Measurements from ENCODE around the gene ABTB2.
A peak's percentile ranks its signal among the peaks of the same experiment; 100 is the strongest.

Gene ABTB2

GRCh38 chr11:34252015-34252414 lies 105.8 kb downstream of the ABTB2 start:
- Histone ChIP-seq H2AFZ (ENCODE audit: low read depth, low read length) (no peak overlapping the region), H3K36me3 (ENCODE audit: insufficient read depth, low read length) (no peaks in the 10 kb centered on the region), H3K4me2 (ENCODE audit: insufficient read depth, low read length) (no peak overlapping the region), H3K4me1 (ENCODE audit: insufficient read depth, low read length) (peaks cover 12% of the 10 kb centered on the region), H3K9me3 (ENCODE audit: insufficient read depth, low read length, severe bottlenecking) (no peaks in the 10 kb centered on the region), H4K20me1 (ENCODE audit: insufficient read depth, low read length) (peaks cover 17% of the 10 kb centered on the region; the same call in 1 of the 2 replicates), H3K9ac (ENCODE audit: low read depth, low read length) (no peak overlapping the region), H3K27me3 (ENCODE audit: insufficient read depth, low read length, poor library complexity) (peaks cover 58% of the 10 kb centered on the region), H3K79me2 (ENCODE audit: insufficient read depth, low read length) (no peaks in the 10 kb centered on the region), H3K27ac (ENCODE audit: low read length) (no peak overlapping the region), H3K4me3 (ENCODE audit: low read depth in 1 of 2, low read length in 2 of 2) (no peak overlapping the region)
- DNase-seq (no peak), ATAC-seq (ENCODE audit: insufficient read depth, low read depth) (no peak)
- TF ChIP-seq, protein P1, sequence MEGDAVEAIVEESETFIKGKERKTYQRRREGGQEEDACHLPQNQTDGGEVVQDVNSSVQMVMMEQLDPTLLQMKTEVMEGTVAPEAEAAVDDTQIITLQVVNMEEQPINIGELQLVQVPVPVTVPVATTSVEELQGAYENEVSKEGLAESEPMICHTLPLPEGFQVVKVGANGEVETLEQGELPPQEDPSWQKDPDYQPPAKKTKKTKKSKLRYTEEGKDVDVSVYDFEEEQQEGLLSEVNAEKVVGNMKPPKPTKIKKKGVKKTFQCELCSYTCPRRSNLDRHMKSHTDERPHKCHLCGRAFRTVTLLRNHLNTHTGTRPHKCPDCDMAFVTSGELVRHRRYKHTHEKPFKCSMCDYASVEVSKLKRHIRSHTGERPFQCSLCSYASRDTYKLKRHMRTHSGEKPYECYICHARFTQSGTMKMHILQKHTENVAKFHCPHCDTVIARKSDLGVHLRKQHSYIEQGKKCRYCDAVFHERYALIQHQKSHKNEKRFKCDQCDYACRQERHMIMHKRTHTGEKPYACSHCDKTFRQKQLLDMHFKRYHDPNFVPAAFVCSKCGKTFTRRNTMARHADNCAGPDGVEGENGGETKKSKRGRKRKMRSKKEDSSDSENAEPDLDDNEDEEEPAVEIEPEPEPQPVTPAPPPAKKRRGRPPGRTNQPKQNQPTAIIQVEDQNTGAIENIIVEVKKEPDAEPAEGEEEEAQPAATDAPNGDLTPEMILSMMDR (IDR thresholded peaks at IDR 0.05; ENCODE audit: borderline replicate concordance, extremely low read depth, low read length, poor library complexity, severe bottlenecking) = no peak
- no peak for TF ChIP-seq EZH2 (IDR thresholded peaks at IDR 0.05; ENCODE audit: borderline replicate concordance, low read depth, low read length, severe bottlenecking)

- ATAC-seq (ENCODE audit: insufficient read depth, low read depth) = no peak
- peaks cover 12% of the 10 kb centered on the region for H3K4me1 ChIP-seq (ENCODE audit: insufficient read depth, low read length)
- H3K4me3 ChIP-seq (ENCODE audit: low read depth in 1 of 2, low read length in 2 of 2) = no peak overlapping the region
- no peaks in the 10 kb centered on the region for H3K79me2 ChIP-seq (ENCODE audit: insufficient read depth, low read length)
- no peak overlapping the region for H3K4me2 ChIP-seq (ENCODE audit: insufficient read depth, low read length)
- H3K9ac ChIP-seq (ENCODE audit: low read depth, low read length) = no peak overlapping the region
- TF ChIP-seq, protein P1 (IDR thresholded peaks at IDR 0.05; ENCODE audit: borderline replicate concordance, extremely low read depth, low read length, poor library complexity, severe bottlenecking) = no peak
- H3K9me3 ChIP-seq (ENCODE audit: insufficient read depth, low read length, severe bottlenecking) = no peaks in the 10 kb centered on the region
- peaks cover 58% of the 10 kb centered on the region for H3K27me3 ChIP-seq (ENCODE audit: insufficient read depth, low read length, poor library complexity)
- H3K36me3 ChIP-seq (ENCODE audit: insufficient read depth, low read length) = no peaks in the 10 kb centered on the region
- H4K20me1 ChIP-seq (ENCODE audit: insufficient read depth, low read length) = peaks cover 17% of the 10 kb centered on the region
- no peak overlapping the region for H2AFZ ChIP-seq (ENCODE audit: low read depth, low read length)
- DNase-seq = no peak
- no peak overlapping the region for H3K27ac ChIP-seq (ENCODE audit: low read length)
Measured at GRCh38 chr11:34251589-34251980, 106.2 kb downstream of the ABTB2 start.

- no peak for TF ChIP-seq EZH2 (IDR thresholded peaks at IDR 0.05; ENCODE audit: borderline replicate concordance, low read depth, low read length, severe bottlenecking)
- TF ChIP-seq, protein P1 (IDR thresholded peaks at IDR 0.05; ENCODE audit: borderline replicate concordance, extremely low read depth, low read length, poor library complexity, severe bottlenecking) = no peak
- H3K4me2 ChIP-seq (ENCODE audit: insufficient read depth, low read length) = peak overlapping the region; percentile 21; the same call in 1 of the 2 replicates
- DNase-seq (peak; percentile 37), ATAC-seq (ENCODE audit: insufficient read depth, low read depth) (peak; percentile 63)
- no peak overlapping the region for H3K27ac ChIP-seq (ENCODE audit: low read length)
- no peaks in the 10 kb centered on the region for H3K36me3 ChIP-seq (ENCODE audit: insufficient read depth, low read length)
- peaks cover 12% of the 10 kb centered on the region for H3K4me1 ChIP-seq (ENCODE audit: insufficient read depth, low read length)
- peaks cover 56% of the 10 kb centered on the region for H3K27me3 ChIP-seq (ENCODE audit: insufficient read depth, low read length, poor library complexity)
- H3K9me3 ChIP-seq (ENCODE audit: insufficient read depth, low read length, severe bottlenecking) = no peaks in the 10 kb centered on the region
- H4K20me1 ChIP-seq (ENCODE audit: insufficient read depth, low read length) = peaks cover 17% of the 10 kb centered on the region
- H3K4me3 ChIP-seq (ENCODE audit: low read depth in 1 of 2, low read length in 2 of 2) = no peak overlapping the region
- no peak overlapping the region for H3K9ac ChIP-seq (ENCODE audit: low read depth, low read length)
- H2AFZ ChIP-seq (ENCODE audit: low read depth, low read length) = no peak overlapping the region
- no peaks in the 10 kb centered on the region for H3K79me2 ChIP-seq (ENCODE audit: insufficient read depth, low read length)
Measured at GRCh38 chr11:34250732-34251588, 106.8 kb downstream of the ABTB2 start.

Data from DND-41 (cell line).